Inferior parietal cortex (tissue), 1 donor: ENCODE data around the gene UGT1A9.
"Not testable (repeated sequence)": the region's sequence is repeated elsewhere in the genome, so short reads cannot be mapped to it uniquely, and the experiment has no call there.

Experiments
- DNase-seq: peaks from one replicate; pipeline ENCODE4 v3.0.0-alpha.2; 2016; ENCODE audit errors: extremely low spot score

The UGT1A9 gene

GRCh38 chr2:233680361-233681045, 8.8 kb downstream of the UGT1A9 start:
- no peak for DNase-seq

- DNase-seq, result no peak
Observed at GRCh38 chr2:233681521-233682099, 9.9 kb downstream of the UGT1A9 start, which contains the start of gene UGT1A7. TSS of gene UGT1A7 (plus strand) at chr2:233681901. CDS start at chr2:233681938, 37 bp downstream.

- DNase-seq, result no peak
Observed at GRCh38 chr2:233684640-233685039, 12.9 kb downstream of the UGT1A9 start.

- DNase-seq, result no peak
Observed at GRCh38 chr2:233686928-233687327, 15.2 kb downstream of the UGT1A9 start.

GRCh38 chr2:233688341-233688740, 16.6 kb downstream of the UGT1A9 start:
- DNase-seq, result no peak

GRCh38 chr2:233689031-233689430, 17.3 kb downstream of the UGT1A9 start:
- DNase-seq, result no peak

- no peak for DNase-seq
Observed at GRCh38 chr2:233689501-233689900, 17.8 kb downstream of the UGT1A9 start.

- no peak for DNase-seq
Observed at GRCh38 chr2:233690444-233690843, 18.7 kb downstream of the UGT1A9 start.

- DNase-seq, result no peak
Observed at GRCh38 chr2:233691443-233692433, 20.0 kb downstream of the UGT1A9 start.

GRCh38 chr2:233692648-233693047, 20.9 kb downstream of the UGT1A9 start, which contains the start of gene UGT1A6:
TSS of gene UGT1A6 (plus strand) at chr2:233692890. CDS start at chr2:233693005, 115 bp downstream.
- DNase-seq, result no peak

- DNase-seq, result no peak
Observed at GRCh38 chr2:233693963-233694362, 22.3 kb downstream of the UGT1A9 start.

- DNase-seq, result no peak
Observed at GRCh38 chr2:233698740-233699139, 27.0 kb downstream of the UGT1A9 start.

GRCh38 chr2:233699424-233700027, 27.8 kb downstream of the UGT1A9 start:
- DNase-seq, result no peak

- DNase-seq, result peak; percentile 4
Observed at GRCh38 chr2:233700028-233700635, 28.4 kb downstream of the UGT1A9 start.

GRCh38 chr2:233700842-233701241, 29.1 kb downstream of the UGT1A9 start:
- DNase-seq, result not testable (repeated sequence)

GRCh38 chr2:233702238-233702637, 30.5 kb downstream of the UGT1A9 start:
- no peak for DNase-seq

GRCh38 chr2:233705911-233706506, 34.3 kb downstream of the UGT1A9 start:
- no peak for DNase-seq

- DNase-seq, result no peak
Observed at GRCh38 chr2:233706720-233707119, 35.0 kb downstream of the UGT1A9 start.

- DNase-seq, result no peak
Observed at GRCh38 chr2:233707940-233708644, 36.4 kb downstream of the UGT1A9 start.

- DNase-seq, result no peak
Observed at GRCh38 chr2:233708942-233709341, 37.2 kb downstream of the UGT1A9 start.
